OCI-LY1 (cell line): Measurements from ENCODE around the gene MAD1L1.
A peak's percentile ranks its signal among the peaks of the same experiment; 100 is the strongest.

ENCODE experiments used
- H2AFZ ChIP-seq: fragments of 200-600 bp; sonication (generic), shearing (Covaris generic); 2 replicates; pipeline ENCODE4 v1.6.0; 2014; ENCODE audit warnings: antibody characterized with exemption, mild to moderate bottlenecking, low read length
- H3F3A ChIP-seq: fragments of 200-600 bp; sonication (generic), shearing (Covaris generic); 2 replicates; pipeline ENCODE4 v1.6.0; 2014; ENCODE audit warnings: mild to moderate bottlenecking, antibody characterized with exemption, low read length, moderate library complexity; ENCODE audit not compliant: insufficient read depth
- H3K27ac ChIP-seq: fragments of 200-600 bp; sonication (generic); 2 replicates; pipeline ENCODE4 v1.5.1; 2014; ENCODE audit warnings: low read length, mixed run types, mild to moderate bottlenecking, low read depth; ENCODE audit not compliant: poor library complexity, severe bottlenecking
- H3K27me3 ChIP-seq: fragments of 200-600 bp; sonication (generic); 2 replicates; pipeline ENCODE4 v1.6.0; 2014; ENCODE audit warnings: antibody characterized with exemption, mild to moderate bottlenecking, low read length, moderate library complexity; ENCODE audit not compliant: insufficient read depth
- H3K36me3 ChIP-seq: fragments of 200-600 bp; sonication (generic); 2 replicates; pipeline ENCODE4 v1.6.1; 2014; ENCODE audit warnings: mild to moderate bottlenecking, antibody characterized with exemption, low read length, moderate library complexity, mixed read lengths; ENCODE audit not compliant: insufficient read depth
- H3K4me1 ChIP-seq: fragments of 200-600 bp; sonication (generic); 2 replicates; pipeline ENCODE4 v1.5.1; 2014; ENCODE audit warnings: mild to moderate bottlenecking, low read length, moderate library complexity; ENCODE audit not compliant: insufficient read depth, severe bottlenecking
- H3K4me2 ChIP-seq: fragments of 200-600 bp; sonication (generic), shearing (Covaris generic); 2 replicates; pipeline ENCODE4 v1.6.1; 2014; ENCODE audit warnings: low read length
- H3K4me3 ChIP-seq: fragments of 200-600 bp; sonication (generic); 2 replicates; pipeline ENCODE4 v1.5.1; 2014; ENCODE audit warnings: low read length, low read depth, mild to moderate bottlenecking, mixed read lengths; ENCODE audit not compliant: poor library complexity, severe bottlenecking
- H3K79me2 ChIP-seq: fragments of 200-600 bp; shearing (Covaris generic); 2 replicates; pipeline ENCODE4 v1.6.1; 2016; ENCODE audit warnings: mixed run types, low read length, mixed read lengths; ENCODE audit not compliant: insufficient read depth
- H3K9ac ChIP-seq: fragments of 200-600 bp; sonication (generic), shearing (Covaris generic); 2 replicates; pipeline ENCODE4 v1.6.1; 2014; ENCODE audit warnings: mild to moderate bottlenecking, low read length, mixed read lengths
- H3K9me2 ChIP-seq: fragments of 200-600 bp; sonication (generic), shearing (Covaris generic); 2 replicates; pipeline ENCODE4 v1.6.1; 2014; ENCODE audit warnings: low read depth, mild to moderate bottlenecking, low read length, mixed read lengths
- H3K9me3 ChIP-seq: fragments of 200-600 bp; shearing (Covaris generic); 2 replicates; pipeline ENCODE4 v1.6.1; 2014; ENCODE audit warnings: low read length, mixed read lengths
- H4K20me1 ChIP-seq: fragments of 200-600 bp; sonication (generic), shearing (Covaris generic); 2 replicates; pipeline ENCODE4 v1.6.0; 2016; ENCODE audit warnings: mild to moderate bottlenecking, low read length; ENCODE audit not compliant: insufficient read depth
- EZH2 ChIP-seq: fragments of 200-600 bp; sonication (generic), shearing (Covaris generic); IDR thresholded peaks from 2 replicates; pipeline ENCODE4 v1.8.0; 2017; ENCODE audit warnings: borderline replicate concordance, mixed run types, mild to moderate bottlenecking, antibody characterized with exemption, low read length, moderate library complexity, mixed read lengths
- TF ChIP-seq, protein P1 (sequence below): fragments of 200-600 bp; sonication (generic), shearing (Covaris generic); IDR thresholded peaks from 2 replicates; pipeline ENCODE4 v1.5.1; 2017; ENCODE audit warnings: mild to moderate bottlenecking, antibody characterized with exemption, low read length, moderate library complexity, mixed read lengths

The MAD1L1 gene

DNA sequence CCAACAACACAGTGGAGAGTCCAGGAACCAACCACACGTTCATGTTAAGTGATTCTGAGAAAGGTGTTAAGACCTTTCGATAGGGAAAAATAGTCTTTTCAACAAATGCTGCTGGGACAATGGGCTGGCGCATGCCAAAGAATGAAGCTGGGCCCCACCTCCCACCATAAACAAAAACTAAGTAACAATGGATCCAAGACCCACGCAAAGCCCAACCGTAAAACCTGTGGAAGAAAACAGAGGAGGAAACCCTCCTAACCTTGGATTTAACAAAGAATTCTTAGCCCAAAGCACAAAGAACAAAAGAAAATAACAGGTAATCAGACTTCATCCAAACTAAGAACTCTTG is 289.8 kb downstream of the MAD1L1 start:
- H3K9me3 ChIP-seq = no peaks in the 10 kb centered on the region
- no peaks in the 10 kb centered on the region for H3K36me3 ChIP-seq
- H3K4me3 ChIP-seq = no peak overlapping the region
- H3K4me1 ChIP-seq = peaks cover 36% of the 10 kb centered on the region
- no peak overlapping the region for H3K4me2 ChIP-seq
- H3F3A ChIP-seq = no peaks in the 10 kb centered on the region
- no peaks in the 10 kb centered on the region for H4K20me1 ChIP-seq
- no peak overlapping the region for H2AFZ ChIP-seq
- no peak overlapping the region for H3K27ac ChIP-seq
- no peak for TF ChIP-seq EZH2
- TF ChIP-seq, protein P1, sequence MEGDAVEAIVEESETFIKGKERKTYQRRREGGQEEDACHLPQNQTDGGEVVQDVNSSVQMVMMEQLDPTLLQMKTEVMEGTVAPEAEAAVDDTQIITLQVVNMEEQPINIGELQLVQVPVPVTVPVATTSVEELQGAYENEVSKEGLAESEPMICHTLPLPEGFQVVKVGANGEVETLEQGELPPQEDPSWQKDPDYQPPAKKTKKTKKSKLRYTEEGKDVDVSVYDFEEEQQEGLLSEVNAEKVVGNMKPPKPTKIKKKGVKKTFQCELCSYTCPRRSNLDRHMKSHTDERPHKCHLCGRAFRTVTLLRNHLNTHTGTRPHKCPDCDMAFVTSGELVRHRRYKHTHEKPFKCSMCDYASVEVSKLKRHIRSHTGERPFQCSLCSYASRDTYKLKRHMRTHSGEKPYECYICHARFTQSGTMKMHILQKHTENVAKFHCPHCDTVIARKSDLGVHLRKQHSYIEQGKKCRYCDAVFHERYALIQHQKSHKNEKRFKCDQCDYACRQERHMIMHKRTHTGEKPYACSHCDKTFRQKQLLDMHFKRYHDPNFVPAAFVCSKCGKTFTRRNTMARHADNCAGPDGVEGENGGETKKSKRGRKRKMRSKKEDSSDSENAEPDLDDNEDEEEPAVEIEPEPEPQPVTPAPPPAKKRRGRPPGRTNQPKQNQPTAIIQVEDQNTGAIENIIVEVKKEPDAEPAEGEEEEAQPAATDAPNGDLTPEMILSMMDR = no peak
- H3K9me2 ChIP-seq = no peaks in the 10 kb centered on the region
- H3K27me3 ChIP-seq = no peaks in the 10 kb centered on the region
- no peak overlapping the region for H3K9ac ChIP-seq
- no peaks in the 10 kb centered on the region for H3K79me2 ChIP-seq

DNA sequence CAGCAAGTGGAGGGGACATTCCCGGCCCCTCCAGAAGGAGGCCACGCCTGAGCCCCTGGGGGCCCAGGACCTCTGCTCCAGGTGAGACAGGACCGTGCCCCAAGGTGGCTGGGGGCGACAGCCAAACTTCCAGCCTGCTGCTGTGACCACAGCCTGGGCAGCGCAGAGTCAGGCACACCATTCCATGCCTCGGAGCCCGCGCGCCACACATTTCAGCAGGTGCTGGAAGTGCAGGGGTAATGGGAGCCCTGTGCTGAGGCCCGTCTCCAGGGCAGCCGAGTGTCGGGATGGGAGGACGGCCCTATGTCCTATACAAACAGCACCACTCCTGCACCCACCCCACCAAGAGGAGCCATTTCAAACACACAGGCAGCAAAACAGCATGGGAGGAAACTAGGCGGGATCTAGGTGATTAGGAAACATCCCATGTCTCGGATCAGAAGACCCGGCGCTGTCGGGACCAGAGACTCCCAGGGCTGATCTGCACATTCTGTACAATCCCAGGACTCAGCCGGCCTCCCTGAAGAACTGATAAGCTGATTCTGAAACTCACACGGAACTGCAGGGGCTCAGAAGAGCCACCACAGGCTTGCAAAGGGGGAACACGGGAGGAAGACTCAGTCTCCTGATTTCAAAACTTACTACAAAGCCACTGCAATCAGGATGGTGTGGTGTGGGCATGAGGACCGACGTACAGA is 290.4 kb downstream of the MAD1L1 start:
- H3K4me1 ChIP-seq = peaks cover 36% of the 10 kb centered on the region
- H3K36me3 ChIP-seq = no peaks in the 10 kb centered on the region
- H3K27me3 ChIP-seq = no peaks in the 10 kb centered on the region
- no peaks in the 10 kb centered on the region for H3K9me3 ChIP-seq
- no peaks in the 10 kb centered on the region for H3K9me2 ChIP-seq
- no peak overlapping the region for H3K4me3 ChIP-seq
- no peak overlapping the region for H3K9ac ChIP-seq
- TF ChIP-seq, protein P1 = no peak
- TF ChIP-seq EZH2 = no peak
- H2AFZ ChIP-seq = no peak overlapping the region
- no peaks in the 10 kb centered on the region for H4K20me1 ChIP-seq
- no peaks in the 10 kb centered on the region for H3K79me2 ChIP-seq
- no peak overlapping the region for H3K27ac ChIP-seq
- no peak overlapping the region for H3K4me2 ChIP-seq
- no peaks in the 10 kb centered on the region for H3F3A ChIP-seq

DNA sequence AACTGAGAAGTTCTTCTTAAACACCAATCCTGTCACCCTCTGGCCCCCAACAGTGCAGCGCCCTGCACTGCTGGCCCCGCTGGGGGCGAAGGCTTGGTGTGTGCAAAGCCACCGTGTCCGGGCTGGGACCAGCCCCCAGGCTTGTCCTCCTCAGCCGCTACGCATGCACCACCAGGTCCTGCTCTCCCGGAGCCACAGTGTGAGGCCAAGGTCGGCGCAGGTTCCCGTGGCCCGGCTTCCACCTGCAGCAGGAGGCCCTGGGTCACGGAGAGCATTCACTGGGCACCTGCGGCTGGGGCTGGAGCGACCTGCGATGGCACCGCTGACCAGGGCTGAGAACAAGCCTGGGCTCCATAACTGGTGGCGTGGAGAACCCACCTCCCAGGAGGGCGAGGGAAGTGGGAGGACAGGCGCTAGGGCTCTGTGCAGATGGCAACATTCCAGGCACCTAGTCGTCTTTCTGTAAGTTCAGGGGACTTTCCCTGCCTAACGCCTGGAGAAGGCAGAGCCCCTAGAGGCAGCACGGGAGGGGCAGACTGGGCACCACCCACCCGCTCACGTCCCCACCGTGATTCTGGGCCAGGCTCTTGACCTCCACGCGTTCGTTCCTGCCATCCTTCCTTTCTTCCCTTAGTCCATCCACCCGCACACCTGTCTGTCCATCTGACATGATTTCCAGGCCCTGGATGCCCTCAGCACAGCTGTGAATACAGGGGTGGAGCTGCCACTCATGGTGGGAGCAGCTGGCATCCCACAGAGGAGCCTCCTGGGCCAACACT is 291.1 kb downstream of the MAD1L1 start:
- H3K4me1 ChIP-seq = peaks cover 36% of the 10 kb centered on the region
- TF ChIP-seq EZH2 = no peak
- TF ChIP-seq, protein P1 = no peak
- no peaks in the 10 kb centered on the region for H3K9me2 ChIP-seq
- H3K9me3 ChIP-seq = no peaks in the 10 kb centered on the region
- no peaks in the 10 kb centered on the region for H3F3A ChIP-seq
- no peak overlapping the region for H3K4me3 ChIP-seq
- no peaks in the 10 kb centered on the region for H3K27me3 ChIP-seq
- no peak overlapping the region for H3K9ac ChIP-seq
- no peaks in the 10 kb centered on the region for H3K79me2 ChIP-seq
- peak overlapping the region; percentile 86 for H3K27ac ChIP-seq
- H2AFZ ChIP-seq = no peak overlapping the region
- H4K20me1 ChIP-seq = no peaks in the 10 kb centered on the region
- no peak overlapping the region for H3K4me2 ChIP-seq
- peaks cover 1% of the 10 kb centered on the region; the same call in 1 of the 2 replicates for H3K36me3 ChIP-seq
